Epithelial cell of prostate (primary cell): ENCODE results near the gene SMAP1.

Experiments
- DNase-seq: peaks from one replicate; pipeline ENCODE4 v3.0.0-alpha.2; 2011; ENCODE audit warnings: low read depth, low spot score
- H3K27ac ChIP-seq: fragments of 450-650 bp; 2 replicates; pipeline ENCODE4 v1.5.1; 2017; ENCODE audit warnings: mild to moderate bottlenecking

SMAP1 gene

GRCh38 chr6:70838907-70839285, 171.2 kb downstream of the SMAP1 start:
- DNase-seq, result no peak
- no peak overlapping the region for H3K27ac ChIP-seq

GRCh38 chr6:70839286-70840266, 171.9 kb downstream of the SMAP1 start:
- H3K27ac ChIP-seq, result no peak overlapping the region
- DNase-seq, result no peak

- DNase-seq, result no peak
- H3K27ac ChIP-seq, result no peak overlapping the region
These were observed 173.4 kb downstream of the SMAP1 start for GRCh38 chr6:70841112-70841511.

- no peak overlapping the region for H3K27ac ChIP-seq
- DNase-seq, result no peak
These were observed 174.9 kb downstream of the SMAP1 start for GRCh38 chr6:70842541-70842940.

GRCh38 chr6:70843328-70843918, 175.7 kb downstream of the SMAP1 start:
- DNase-seq, result no peak
- no peak overlapping the region for H3K27ac ChIP-seq

GRCh38 chr6:70844301-70844700, 176.6 kb downstream of the SMAP1 start:
- DNase-seq, result no peak
- H3K27ac ChIP-seq, result no peak overlapping the region

GRCh38 chr6:70846207-70846835, 178.6 kb downstream of the SMAP1 start:
- DNase-seq, result no peak
- H3K27ac ChIP-seq, result no peak overlapping the region

- no peak overlapping the region for H3K27ac ChIP-seq
- DNase-seq, result no peak
These were observed 179.7 kb downstream of the SMAP1 start for GRCh38 chr6:70847106-70848084.

- no peak for DNase-seq
- no peak overlapping the region for H3K27ac ChIP-seq
These were observed 181.8 kb downstream of the SMAP1 start for GRCh38 chr6:70849348-70850069.

- H3K27ac ChIP-seq, result no peak overlapping the region
- DNase-seq, result no peak
These were observed 185.1 kb downstream of the SMAP1 start for GRCh38 chr6:70852667-70853246.

GRCh38 chr6:70857387-70858077, 189.8 kb downstream of the SMAP1 start:
- DNase-seq, result no peak
- no peak overlapping the region for H3K27ac ChIP-seq

- peak overlapping the region; percentile 19 for H3K27ac ChIP-seq
- no peak for DNase-seq
These were observed 192.4 kb downstream of the SMAP1 start for GRCh38 chr6:70860045-70860444.

- peak overlapping the region; percentile 19 for H3K27ac ChIP-seq
- DNase-seq, result no peak
These were observed 193.2 kb downstream of the SMAP1 start for GRCh38 chr6:70860920-70861319.

GRCh38 chr6:70863343-70863742, 195.7 kb downstream of the SMAP1 start:
- no peak for DNase-seq
- H3K27ac ChIP-seq, result no peak overlapping the region

GRCh38 chr6:70864401-70864800, 196.7 kb downstream of the SMAP1 start:
- DNase-seq, result no peak
- H3K27ac ChIP-seq, result no peak overlapping the region

GRCh38 chr6:70872469-70872868, 204.8 kb downstream of the SMAP1 start:
- H3K27ac ChIP-seq, result no peak overlapping the region
- DNase-seq, result no peak

- no peak for DNase-seq
- H3K27ac ChIP-seq, result no peak overlapping the region
These were observed 206.7 kb downstream of the SMAP1 start for GRCh38 chr6:70874181-70874913.

- peak; percentile 1 for DNase-seq
- no peak overlapping the region for H3K27ac ChIP-seq
These were observed 211.8 kb downstream of the SMAP1 start for GRCh38 chr6:70879496-70879895.
